Stimulated activated CD4-positive, alpha-beta T cell treated with anti-CD3 and anti-CD28 coated beads, TNF-alpha, amount 100 ng/mL, for 48 hours (primary cell): ENCODE results near the gene CYP2F1.
"Not testable (repeated sequence)": the region's sequence is repeated elsewhere in the genome, so short reads cannot be mapped to it uniquely, and the experiment has no call there.

Experiments used
- DNase-seq, 3 donors: peaks; one replicate each; pipeline ENCODE4 v3.0.0-alpha.2; 2020; ENCODE audit warnings: low read depth in 3 of 3

The CYP2F1 gene, protein sequence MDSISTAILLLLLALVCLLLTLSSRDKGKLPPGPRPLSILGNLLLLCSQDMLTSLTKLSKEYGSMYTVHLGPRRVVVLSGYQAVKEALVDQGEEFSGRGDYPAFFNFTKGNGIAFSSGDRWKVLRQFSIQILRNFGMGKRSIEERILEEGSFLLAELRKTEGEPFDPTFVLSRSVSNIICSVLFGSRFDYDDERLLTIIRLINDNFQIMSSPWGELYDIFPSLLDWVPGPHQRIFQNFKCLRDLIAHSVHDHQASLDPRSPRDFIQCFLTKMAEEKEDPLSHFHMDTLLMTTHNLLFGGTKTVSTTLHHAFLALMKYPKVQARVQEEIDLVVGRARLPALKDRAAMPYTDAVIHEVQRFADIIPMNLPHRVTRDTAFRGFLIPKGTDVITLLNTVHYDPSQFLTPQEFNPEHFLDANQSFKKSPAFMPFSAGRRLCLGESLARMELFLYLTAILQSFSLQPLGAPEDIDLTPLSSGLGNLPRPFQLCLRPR

DNA sequence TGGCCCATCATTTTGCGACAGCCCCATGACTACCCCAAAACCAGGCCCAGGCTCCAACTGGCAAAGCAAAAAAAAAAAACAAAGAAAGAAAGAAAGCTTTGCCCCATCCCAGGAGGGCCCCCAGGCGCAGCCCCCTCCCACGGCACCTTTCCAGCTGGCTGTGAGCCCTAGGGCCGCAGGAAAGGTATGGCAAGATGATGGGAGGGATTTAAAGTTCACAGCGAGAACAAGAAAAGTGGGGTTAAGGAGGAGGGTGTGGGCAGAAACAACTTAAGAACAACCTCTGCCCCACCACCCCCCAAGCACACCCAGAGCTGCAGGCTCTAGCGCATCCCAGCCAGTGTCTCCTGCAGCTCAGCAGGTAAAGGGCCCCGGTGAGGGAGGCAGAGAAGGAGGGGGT, at the start of gene CYP2F1:
Gene CYP2F1 (plus strand): TSS at position 301 of the 400 bp plus-strand sequence. CDS start 1,757 bp downstream, outside the sequence.
- DNase-seq: no peak

- no peak for DNase-seq
Measured at GRCh38 chr19:41064974-41065569, 49.2 kb upstream of the CYP2F1 start.

- DNase-seq: no peak
Measured at GRCh38 chr19:41076286-41076685, 37.9 kb upstream of the CYP2F1 start.

DNA sequence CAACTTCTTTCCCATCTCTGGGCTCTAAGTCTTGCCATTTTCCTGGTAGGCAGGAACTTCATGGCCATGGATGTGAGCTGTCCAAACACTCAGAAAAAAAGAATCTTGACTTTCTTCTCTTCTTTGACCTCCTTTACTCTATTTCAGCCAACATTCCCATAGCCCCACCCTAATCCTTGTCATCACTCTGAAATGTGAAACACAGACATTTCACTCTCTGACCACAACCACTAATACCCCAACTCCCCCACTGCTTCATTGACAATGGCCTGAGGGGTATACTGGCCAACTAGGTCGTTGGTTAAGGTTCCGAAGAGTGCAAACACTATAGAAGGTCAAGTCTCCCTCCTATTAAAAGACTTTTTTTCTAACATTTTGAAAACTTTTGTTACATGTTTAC, 30.7 kb upstream of the CYP2F1 start:
- no peak for DNase-seq

- DNase-seq: no peak
Measured at GRCh38 chr19:41085748-41086415, 28.4 kb upstream of the CYP2F1 start.

DNA sequence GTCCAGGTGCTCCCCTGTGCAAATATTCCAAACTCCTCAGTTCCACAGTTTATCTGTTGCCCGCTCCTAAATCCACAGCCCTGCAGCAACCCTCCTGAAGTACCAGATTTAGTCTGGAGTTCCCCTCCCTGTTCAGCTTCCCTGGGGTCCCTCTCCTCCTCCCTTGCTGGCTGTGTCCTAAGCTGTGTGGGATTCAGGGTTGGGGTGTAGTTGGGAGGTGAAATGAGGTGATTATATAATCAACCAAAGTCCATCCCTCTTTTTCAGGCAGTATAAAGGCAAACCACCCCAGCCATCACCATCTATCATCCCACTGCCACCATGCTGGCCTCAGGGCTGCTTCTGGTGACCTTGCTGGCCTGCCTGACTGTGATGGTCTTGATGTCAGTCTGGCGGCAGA, 26.1 kb upstream of the CYP2F1 start, which contains the start of gene CYP2A13:
Gene CYP2A13 (plus strand): TSS at position 301 of the 400 bp plus-strand sequence. CDS start 21 bp downstream, at position 322.
- DNase-seq: no peak

DNA sequence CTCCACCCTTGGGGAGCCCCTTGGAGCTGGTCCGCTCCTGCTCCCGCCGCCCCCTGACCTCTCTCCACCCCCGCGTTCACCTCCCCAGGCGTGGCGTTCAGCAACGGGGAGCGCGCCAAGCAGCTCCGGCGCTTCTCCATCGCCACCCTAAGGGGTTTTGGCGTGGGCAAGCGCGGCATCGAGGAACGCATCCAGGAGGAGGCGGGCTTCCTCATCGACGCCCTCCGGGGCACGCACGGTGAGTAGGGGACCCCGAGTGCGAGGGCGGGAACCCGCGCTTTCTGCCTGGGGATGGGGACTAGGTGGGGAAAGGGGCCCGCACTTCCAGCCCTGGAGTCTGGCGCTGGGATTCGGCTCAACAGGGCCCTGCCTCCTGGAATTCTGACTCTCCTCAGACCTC, 24.3 kb upstream of the CYP2F1 start:
- DNase-seq: no peak

GRCh38 chr19:41095703-41096102, 18.5 kb upstream of the CYP2F1 start:
- DNase-seq: no peak

DNA sequence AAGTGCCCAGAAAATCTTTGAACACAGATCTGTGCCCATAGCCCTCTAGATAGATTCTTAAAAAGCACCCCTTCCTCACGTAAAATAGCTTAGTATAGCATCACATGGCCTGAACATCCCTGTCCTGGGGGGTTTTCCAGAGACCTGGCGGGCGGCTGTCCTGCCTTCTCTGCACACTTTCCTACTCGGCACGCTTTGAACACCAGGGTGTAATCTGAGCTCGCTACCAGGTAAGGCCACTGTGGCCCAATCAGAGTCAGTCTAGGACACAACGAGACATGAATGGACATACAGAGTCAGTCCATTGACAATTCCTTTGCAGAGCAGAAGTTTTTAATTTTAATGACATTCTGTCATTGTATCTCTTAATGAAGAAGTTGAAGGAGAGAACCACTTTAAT, 17.9 kb upstream of the CYP2F1 start:
- DNase-seq: no peak

DNA sequence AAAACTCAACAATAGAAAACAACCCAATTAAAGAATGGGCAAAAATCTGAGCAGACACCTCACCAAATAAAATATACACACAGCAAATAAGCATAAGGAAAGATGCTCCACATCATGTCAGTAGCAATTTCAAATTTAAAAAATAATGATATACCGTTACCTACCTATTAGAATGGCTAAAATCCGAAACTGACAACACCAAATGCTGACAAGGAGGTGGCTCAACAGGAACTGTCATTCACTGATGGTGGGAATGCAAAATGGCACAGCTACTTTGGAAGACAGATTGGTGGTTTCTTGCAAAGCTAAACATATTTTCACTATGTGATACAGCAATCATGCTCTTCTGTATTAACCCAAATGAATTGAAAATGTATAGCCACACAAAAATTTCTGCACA, 16.9 kb upstream of the CYP2F1 start:
- no peak for DNase-seq

- DNase-seq: no peak
Measured at GRCh38 chr19:41098762-41099161, 15.5 kb upstream of the CYP2F1 start.

- not testable (repeated sequence) for DNase-seq
Measured at GRCh38 chr19:41102210-41102609, 12.0 kb upstream of the CYP2F1 start.

- DNase-seq: no peak
Measured at GRCh38 chr19:41106177-41106576, 8.1 kb upstream of the CYP2F1 start.

DNA sequence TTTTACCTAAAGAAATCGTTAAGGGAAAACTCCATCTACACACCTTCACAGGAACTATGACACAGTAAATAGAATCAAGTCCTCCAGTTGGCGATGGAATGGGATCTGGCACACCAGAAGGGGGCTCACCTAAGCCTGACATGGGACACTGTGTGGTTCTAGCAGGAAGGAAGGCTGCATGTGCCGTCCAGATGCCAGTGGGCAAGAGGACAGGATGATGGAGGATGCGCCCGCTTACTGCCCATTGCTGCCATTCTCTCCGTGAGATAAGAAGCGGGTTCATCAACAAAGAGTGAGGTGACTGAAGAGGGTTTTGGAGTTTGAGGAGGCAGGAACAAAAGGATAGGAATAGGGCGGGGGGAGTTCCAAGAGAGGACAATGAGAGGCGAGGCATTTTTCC, 2.9 kb upstream of the CYP2F1 start:
- no peak for DNase-seq

DNA sequence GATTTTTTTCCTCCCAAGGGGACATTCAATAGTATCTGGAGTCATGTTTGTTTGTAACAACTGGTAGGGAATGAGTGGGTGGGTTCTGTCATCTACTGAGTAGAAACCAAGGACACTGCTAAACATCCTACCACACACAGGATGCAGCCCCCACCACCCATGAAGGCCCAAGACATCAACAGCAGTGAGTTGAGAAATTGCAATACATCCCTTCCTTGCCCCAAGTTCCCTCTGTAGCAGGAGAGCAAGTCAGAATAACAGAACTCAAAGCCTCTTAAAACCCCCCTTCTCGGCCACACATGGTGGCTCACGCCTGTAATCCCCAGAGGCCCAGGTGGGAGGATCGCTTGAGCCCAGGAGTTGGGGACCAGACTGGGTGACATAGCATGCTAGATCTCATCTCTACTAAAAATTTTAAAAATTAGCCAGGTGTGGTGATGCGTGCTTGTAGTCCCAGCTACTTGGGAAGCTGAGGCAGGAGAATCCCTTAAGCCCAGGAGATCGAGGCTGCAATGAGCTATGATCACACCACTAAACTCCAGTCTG, 2.4 kb upstream of the CYP2F1 start:
- DNase-seq: no peak

GRCh38 chr19:41112728-41113290, 1.4 kb upstream of the CYP2F1 start:
- no peak for DNase-seq

GRCh38 chr19:41116261-41116660, 2.0 kb downstream of the CYP2F1 start:
- DNase-seq: no peak

- DNase-seq: not testable (repeated sequence)
Measured at GRCh38 chr19:41120929-41121911, 7.0 kb downstream of the CYP2F1 start.

DNA sequence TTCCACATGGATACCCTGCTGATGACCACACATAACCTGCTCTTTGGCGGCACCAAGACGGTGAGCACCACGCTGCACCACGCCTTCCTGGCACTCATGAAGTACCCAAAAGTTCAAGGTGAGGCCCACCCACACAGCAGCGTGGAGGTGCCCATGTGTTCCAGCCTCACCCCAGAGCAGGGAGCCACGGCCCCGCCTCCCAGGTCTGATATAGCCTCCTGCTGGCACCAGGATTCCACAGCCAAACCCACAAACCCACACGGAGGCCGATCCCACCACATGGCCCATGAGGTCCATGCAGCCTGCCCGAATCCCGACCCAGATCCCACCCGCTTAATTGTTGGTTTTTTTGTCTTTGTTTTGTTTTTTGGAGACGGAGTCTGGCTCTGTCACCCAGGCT, 8.6 kb downstream of the CYP2F1 start:
- not testable (repeated sequence) for DNase-seq

DNA sequence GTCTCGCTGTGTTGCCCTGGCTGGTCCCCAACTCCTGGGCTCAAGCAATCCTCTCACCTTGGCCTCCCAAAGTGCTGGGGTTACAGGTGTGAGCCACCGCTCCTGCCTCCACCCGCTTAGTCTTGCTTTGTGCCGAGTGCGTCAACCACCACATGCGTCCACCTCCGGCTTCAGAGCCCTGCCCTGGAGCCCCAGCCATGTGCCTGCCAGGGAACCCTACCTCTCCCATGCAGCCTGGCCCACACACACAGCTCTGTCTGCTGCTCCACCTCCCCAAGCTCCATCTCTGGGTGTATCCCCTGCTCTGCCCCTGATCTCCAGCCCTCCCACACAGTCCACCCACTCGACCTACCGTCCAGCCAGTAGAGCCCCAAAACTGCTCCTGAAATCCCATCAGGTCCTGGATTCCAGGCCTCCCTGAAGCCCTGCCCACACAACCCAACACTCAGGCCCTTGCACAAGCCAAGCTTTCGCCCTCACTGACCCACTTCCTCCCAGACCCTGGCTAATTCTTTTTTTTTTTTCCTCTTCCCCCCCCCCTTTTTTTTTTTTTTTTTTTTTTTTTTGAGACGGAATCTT, 9.6 kb downstream of the CYP2F1 start:
- DNase-seq: no peak
